Fibroblast of lung (primary cell): ENCODE results near the gene SNAI3.

Experiments used
- CTCF ChIP-seq, 2 donors: IDR thresholded peaks in 1 of 2; conservative IDR thresholded peaks in 1 of 2; 1 replicate in 1 of 2; 2 replicates in 1 of 2; pipeline ENCODE4 v1.5.1; 2011 to 2012; ENCODE audit warnings: low read length in 2 of 2, control low read depth in 1 of 2, inconsistent platforms in 1 of 2, low read depth in 1 of 2, mild to moderate bottlenecking in 1 of 2
- EZH2 ChIP-seq: IDR thresholded peaks from 2 replicates; pipeline ENCODE4 v1.5.1; 2012; ENCODE audit warnings: low read length, control low read depth, mild to moderate bottlenecking; ENCODE audit errors: missing control alignments

GRCh38 chr16:88686439-88687253, at the start of gene SNAI3:
- TF ChIP-seq CTCF (conservative IDR thresholded peaks at IDR 0.05 in 1 of 2, IDR thresholded peaks at IDR 0.05 in 1 of 2; ENCODE audit: low read depth in 1 of 2, low read length in 2 of 2) = no peak
- TF ChIP-seq EZH2 = peak; percentile 26
